Transverse colon (tissue), 4 donors: ENCODE results near the gene MAGI2. TPM values are rescaled to one million over a fixed set of nuclear protein-coding genes. Genes with fewer than 3 reads are reported as not detected.
A peak's percentile ranks its signal among the peaks of the same experiment; 100 is the strongest.

ENCODE experiments used
- DNase-seq: peaks from one replicate; pipeline ENCODE4 v3.0.0-alpha.2; 2019
- H3K27ac ChIP-seq, 4 donors: fragments of 200-600 bp; sonication (generic); 2 replicates each; pipeline ENCODE4 v1.5.1; 2016 to 2018; ENCODE audit warnings: inconsistent platforms in 4 of 4
- H3K27me3 ChIP-seq: fragments of 200-600 bp; sonication (generic); 2 replicates; pipeline ENCODE4 v1.5.1; 2017; ENCODE audit warnings: inconsistent platforms
- H3K36me3 ChIP-seq, 4 donors: fragments of 200-600 bp; sonication (generic); 2 replicates each; pipeline ENCODE4 v1.5.1; 2017 to 2019; ENCODE audit warnings: inconsistent platforms in 4 of 4
- H3K4me1 ChIP-seq, 4 donors: fragments of 200-600 bp; sonication (generic); 2 replicates each; pipeline ENCODE4 v1.5.1; 2017 to 2020; ENCODE audit warnings: inconsistent platforms in 4 of 4
- H3K4me3 ChIP-seq, 4 donors: fragments of 200-600 bp; sonication (generic); 1 replicate in 1 of 4; 2 replicates in 3 of 4; pipeline versions ENCODE4 v1.5.1 to v1.6.1; 2017 to 2019; ENCODE audit warnings: inconsistent platforms in 4 of 4
- H3K9me3 ChIP-seq, 2 donors: fragments of 200-600 bp; sonication (generic); 2 replicates each; pipeline ENCODE4 v1.5.1; 2017 to 2019; ENCODE audit warnings: inconsistent platforms in 2 of 2
- CTCF ChIP-seq, 5 experiments: fragments of 200-600 bp in 3 of 5; fragments of 450-650 bp in 2 of 5; sonication (generic) in 3 of 5; IDR thresholded peaks; 1 replicate in 2 of 5; 2 replicates in 3 of 5; pipeline ENCODE4 v1.5.1; 2016 to 2017; ENCODE audit warnings: antibody characterized with exemption in 5 of 5, inconsistent platforms in 3 of 5, mild to moderate bottlenecking in 2 of 5, moderate library complexity in 1 of 5
- EP300 ChIP-seq: sonication (generic); formaldehyde crosslinking; IDR thresholded peaks from one replicate; pipeline ENCODE4 v1.6.1; 2017; ENCODE audit warnings: antibody characterized with exemption, low read depth
- POLR2A ChIP-seq: fragments of 450-650 bp; IDR thresholded peaks from one replicate; pipeline ENCODE4 v1.6.1; 2016; ENCODE audit warnings: antibody characterized with exemption, mild to moderate bottlenecking, moderate library complexity
- POLR2AphosphoS5 ChIP-seq, 3 donors: sonication (generic); formaldehyde crosslinking; IDR thresholded peaks; one replicate each; pipeline ENCODE4 v1.6.1; 2016; ENCODE audit warnings: antibody characterized with exemption in 3 of 3
- WGBS, 2 donors: methylation state at CpG; one replicate each; pipeline ENCODE4 v1.1.5; 2018; ENCODE audit warnings: low coverage in 1 of 2; 5-methylcytosine and 5-hydroxymethylcytosine counted together
- in situ Hi-C, 4 donors: fragments of 200-750 bp; cut with MboI; loops; one replicate each; pipeline versions ENCODE4 v1.15.0 to v1.15.1; 2017; ENCODE audit warnings: low sequenced_read_pairs in 3 of 4, low pct_ligation_motif_present in 1 of 4, low pct_unique_long_range_greater_than_20kb in 1 of 4
- intact Hi-C: fragments of 100-400 bp; cut with DNase I; formaldehyde crosslinking; loops from one replicate; pipeline ENCODE4 v1.15.1; 2023; ENCODE audit warnings: low total_unique reads
- total RNA-seq, 4 donors: library from RNA; depleted of rRNA; stranded (reverse); fragments of >200 nt; gene quantifications; one replicate each; pipeline ENCODE4 v1.1.0, GENCODE V29; 2016

Gene MAGI2
- total RNA-seq, 4 donors from 2014 or later = 1.6 to 9.7 (median 4.1) TPM

- 43 to 70% methylated on average over 1 of the region's 1 CpG for WGBS, 2 donors
- in situ Hi-C loops (no loop called here), intact Hi-C loops (no loop called here)
- Histone ChIP-seq H3K9me3 (no peaks in the 10 kb centered on the region), H3K4me3 (no peak overlapping the region), H3K4me1 (peaks cover 0 to 10% (median 0%) of the 10 kb centered on the region in 4 donors), H3K27me3 (no peaks in the 10 kb centered on the region), H3K27ac (no peak overlapping the region), H3K36me3 (no peaks in the 10 kb centered on the region)
- TF ChIP-seq EP300 (no peak), POLR2A (no peak), CTCF (IDR thresholded peaks at IDR 0.05) (no peak), POLR2AphosphoS5 (IDR thresholded peaks at IDR 0.05) (no peak)
- DNase-seq = no peak
Measured at GRCh38 chr7:78223598-78223997, 1229.9 kb downstream of the MAGI2 start.

- no peak for TF ChIP-seq POLR2AphosphoS5 (IDR thresholded peaks at IDR 0.05)
- no peak for TF ChIP-seq CTCF (IDR thresholded peaks at IDR 0.05)
- TF ChIP-seq EP300 = no peak
- peaks cover 0 to 10% (median 0%) of the 10 kb centered on the region in 4 donors for H3K4me1 ChIP-seq
- WGBS, 2 donors = 35 to 37% methylated on average over 5 of the region's 5 CpGs
- H3K9me3 ChIP-seq = no peaks in the 10 kb centered on the region
- DNase-seq = no peak
- H3K27ac ChIP-seq = no peak overlapping the region
- intact Hi-C loops = no loop called here
- in situ Hi-C loops = no loop called here
- no peak overlapping the region for H3K4me3 ChIP-seq
- H3K36me3 ChIP-seq = no peaks in the 10 kb centered on the region
- no peaks in the 10 kb centered on the region for H3K27me3 ChIP-seq
Measured at GRCh38 chr7:78222001-78222751, 1231.3 kb downstream of the MAGI2 start.

GRCh38 chr7:78220754-78221153 lies 1232.7 kb downstream of the MAGI2 start:
- peaks cover 0 to 7% (median 0%) of the 10 kb centered on the region in 4 donors for H3K4me1 ChIP-seq
- no peaks in the 10 kb centered on the region for H3K36me3 ChIP-seq
- peak; percentile 53 for DNase-seq
- no peaks in the 10 kb centered on the region for H3K27me3 ChIP-seq
- WGBS, 2 donors = 50 to 62% methylated on average over 5 of the region's 5 CpGs
- peak overlapping the region in 1 of 4 donors; percentile 29 for H3K27ac ChIP-seq
- H3K9me3 ChIP-seq = no peaks in the 10 kb centered on the region
- intact Hi-C loops = no loop called here
- no peak overlapping the region for H3K4me3 ChIP-seq
- in situ Hi-C loops = no loop called here
- TF ChIP-seq POLR2A (no peak), EP300 (no peak), CTCF (IDR thresholded peaks at IDR 0.05) (no peak), POLR2AphosphoS5 (IDR thresholded peaks at IDR 0.05) (no peak)

- no peaks in the 10 kb centered on the region for H3K36me3 ChIP-seq
- no peaks in the 10 kb centered on the region for H3K9me3 ChIP-seq
- H3K4me1 ChIP-seq = peaks cover 0 to 4% (median 0%) of the 10 kb centered on the region in 4 donors
- in situ Hi-C loops (no loop called here), intact Hi-C loops (no loop called here)
- no peak for DNase-seq
- H3K27ac ChIP-seq = no peak overlapping the region
- H3K27me3 ChIP-seq = no peaks in the 10 kb centered on the region
- 88 to 95% methylated on average over 9 of the region's 9 CpGs for WGBS, 2 donors
- TF ChIP-seq POLR2AphosphoS5 (IDR thresholded peaks at IDR 0.05) (no peak), POLR2A (no peak), CTCF (IDR thresholded peaks at IDR 0.05) (no peak), EP300 (no peak)
- H3K4me3 ChIP-seq = no peak overlapping the region
Measured at GRCh38 chr7:78218876-78219275, 1234.6 kb downstream of the MAGI2 start.
